ENCODE data around the gene DPM2.

Gene DPM2

DNA sequence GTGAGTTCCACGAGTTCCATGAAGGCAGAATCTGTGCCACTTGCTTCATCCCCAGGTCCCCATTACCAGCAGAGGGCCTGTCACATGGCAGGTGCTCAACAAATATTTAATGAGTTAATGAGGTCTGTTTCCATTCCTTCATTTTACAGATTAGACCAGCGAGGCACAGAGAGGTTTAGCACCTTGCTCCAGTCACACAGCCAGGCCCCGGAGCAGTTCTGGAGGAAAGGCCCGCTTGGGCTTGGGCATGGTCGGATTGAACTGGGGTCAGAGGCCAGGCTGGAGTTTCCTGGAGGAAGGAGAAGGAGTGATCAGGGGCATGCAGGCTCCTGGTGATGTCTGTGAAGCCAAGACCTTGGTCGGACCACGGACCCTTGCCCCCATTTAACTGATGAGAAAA is 16.9 kb downstream of the DPM2 start:
- TF ChIP-seq POLR2AphosphoS5 (IDR thresholded peaks at IDR 0.05; ENCODE audit: low read depth, low read length) (no peak), TAF1 (IDR thresholded peaks at IDR 0.05; ENCODE audit: borderline replicate concordance, low read depth, low read length) (no peak), POLR2A (IDR thresholded peaks at IDR 0.05; ENCODE audit: low read depth, low read length) (no peak)
- DNase-seq (ENCODE audit: insufficient read length), result no peak
- no peak for FAIRE-seq

DNA sequence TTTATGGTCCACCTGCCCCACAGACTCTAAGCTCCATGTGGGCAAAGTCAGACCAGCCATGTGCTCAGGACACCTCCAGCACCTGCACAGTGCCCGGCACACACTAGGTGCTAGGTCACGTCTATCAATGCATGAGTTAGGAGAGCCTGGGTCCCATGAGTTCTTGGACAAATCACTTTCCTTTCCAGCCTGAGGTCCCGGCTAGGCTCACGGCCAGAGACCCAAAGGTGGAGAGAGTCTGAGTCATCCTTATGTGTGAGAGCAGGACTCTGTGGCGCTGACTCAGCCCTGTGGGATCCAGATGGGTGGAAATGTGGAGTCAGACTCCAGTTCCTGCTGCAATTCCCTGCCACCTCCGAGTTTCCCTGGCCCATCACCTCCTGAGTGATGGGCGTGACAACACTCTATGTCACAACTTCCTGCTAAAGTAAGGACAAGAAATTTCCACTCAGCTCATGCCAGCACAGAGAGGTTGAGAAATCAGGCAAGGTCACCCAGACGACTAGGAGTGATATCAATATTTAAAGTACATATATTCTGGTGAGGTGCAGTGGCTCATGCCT is 18.3 kb downstream of the DPM2 start:
- FAIRE-seq (no peak), DNase-seq (ENCODE audit: insufficient read length) (no peak)
- no peak for TF ChIP-seq POLR2AphosphoS5 (IDR thresholded peaks at IDR 0.05; ENCODE audit: low read depth, low read length)
- TF ChIP-seq TAF1 (IDR thresholded peaks at IDR 0.05; ENCODE audit: borderline replicate concordance, low read depth, low read length), result no peak

DNA sequence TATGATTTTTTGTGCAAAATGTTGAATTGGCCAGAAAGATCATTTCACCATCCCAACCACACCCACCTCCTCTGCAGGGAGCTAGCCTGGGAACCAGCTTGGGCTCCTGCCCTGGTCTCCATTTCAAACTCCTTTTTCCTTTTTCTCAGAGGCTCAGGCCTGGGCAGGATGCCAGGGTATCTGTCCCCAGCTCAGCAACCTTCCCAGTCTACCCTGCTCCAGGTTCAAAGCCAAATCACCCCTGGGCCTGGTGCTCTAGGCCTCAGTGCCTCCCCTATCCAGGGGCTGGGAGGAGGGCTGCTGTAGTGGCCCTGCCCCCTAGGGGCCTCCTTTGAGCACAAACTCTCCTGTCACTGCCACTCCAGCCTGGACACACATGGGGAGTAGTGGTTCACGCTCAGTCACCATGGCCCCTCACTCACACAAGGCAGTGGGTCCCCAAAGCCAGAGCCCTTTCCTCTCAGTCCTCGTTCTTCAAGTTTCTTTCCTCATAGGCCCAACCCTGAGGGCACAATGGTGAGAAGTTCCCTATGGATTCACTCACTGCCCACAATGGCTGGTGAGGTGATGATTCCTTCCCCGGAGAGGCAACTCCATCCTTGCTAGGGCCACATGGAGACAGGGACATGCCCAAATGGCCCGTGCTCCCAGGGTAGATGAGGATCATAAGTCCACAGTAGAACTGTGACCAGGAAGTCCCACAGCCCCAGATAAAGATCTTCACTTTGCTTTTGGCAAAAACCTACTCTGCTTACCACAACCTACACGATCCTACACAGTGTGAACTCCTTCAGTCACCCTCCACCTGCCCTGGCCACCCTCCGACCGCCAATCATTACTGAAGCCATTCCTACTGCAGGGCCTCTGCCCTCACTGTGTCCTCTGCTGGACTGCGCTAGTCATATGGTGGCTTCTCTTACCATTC is 19.2 kb downstream of the DPM2 start:
- DNase-seq (ENCODE audit: insufficient read length) (no peak), FAIRE-seq (no peak)

DNA sequence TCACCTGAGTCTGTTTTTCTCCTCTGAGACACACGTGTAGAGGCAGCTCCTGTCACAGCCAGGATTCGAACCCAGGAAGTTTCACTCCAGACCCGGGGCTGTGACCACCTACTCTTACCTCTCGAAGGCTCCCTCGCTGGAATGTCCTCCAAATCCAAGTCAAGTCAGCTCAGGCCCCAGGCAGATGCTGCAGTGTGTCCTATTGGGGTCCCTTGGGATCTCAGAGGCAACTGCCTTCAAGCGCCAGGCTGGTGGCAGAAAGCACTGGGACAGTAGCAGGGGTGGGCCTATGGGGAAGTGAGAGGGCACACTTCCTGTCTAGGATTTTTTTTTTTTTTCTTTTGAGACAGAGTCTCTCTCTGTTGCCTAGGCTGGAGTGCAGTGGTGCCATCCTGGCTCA is 20.1 kb downstream of the DPM2 start:
- no peak for DNase-seq (ENCODE audit: insufficient read length)

More for the DNA sequence above, 19.2 kb downstream of the DPM2 start:
- TF ChIP-seq TAF1 (IDR thresholded peaks at IDR 0.05; ENCODE audit: borderline replicate concordance, low read depth, low read length) (no peak), POLR2AphosphoS5 (IDR thresholded peaks at IDR 0.05; ENCODE audit: low read depth, low read length) (no peak), POLR2A (IDR thresholded peaks at IDR 0.05; ENCODE audit: low read depth, low read length) (no peak)

DNA sequence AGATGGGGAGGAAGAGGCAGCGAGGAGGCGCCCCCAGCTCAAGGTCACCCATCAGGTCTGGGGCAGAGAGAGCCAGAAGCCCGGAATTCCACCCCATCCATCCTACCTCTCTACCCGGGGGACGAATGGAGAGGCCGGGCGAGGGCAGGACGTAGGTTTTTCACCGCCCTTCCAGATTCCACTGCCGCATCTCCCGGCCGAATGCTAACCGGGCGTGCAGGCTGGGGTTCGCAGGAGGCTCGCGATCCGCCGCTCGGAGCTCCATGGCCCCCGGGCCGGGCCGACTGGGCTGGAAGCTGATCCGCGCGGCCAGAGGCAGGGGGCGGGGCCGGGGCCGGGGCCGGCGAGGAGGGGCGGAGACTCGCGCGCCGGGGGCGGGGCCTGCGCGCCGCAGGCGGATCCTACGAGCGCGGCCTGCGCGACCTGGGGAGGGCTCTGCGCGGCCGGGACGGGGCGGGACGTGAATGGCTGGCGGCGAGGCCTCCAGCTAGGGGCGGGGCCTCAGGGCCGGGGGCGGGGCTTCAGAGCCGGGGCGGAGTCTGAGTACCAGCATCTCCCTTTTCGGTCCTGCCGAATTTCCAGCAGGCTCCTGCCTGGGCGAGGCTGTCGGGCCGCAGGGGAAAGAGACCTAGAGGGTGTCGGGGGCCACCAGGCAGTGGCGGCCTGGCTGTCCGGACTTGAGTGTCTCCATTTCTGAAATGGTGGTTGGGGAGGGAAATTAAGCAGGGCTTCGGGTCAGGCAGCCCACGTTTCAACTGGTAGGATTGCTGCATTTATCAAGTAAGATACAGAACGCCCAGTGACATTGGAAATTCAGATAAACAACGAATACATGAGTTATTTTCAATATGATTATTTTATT is 20.7 kb downstream of the DPM2 start, which contains the start of gene ST6GALNAC4:
Gene ST6GALNAC4 (minus strand): TSS at position 322 of the 862 bp plus-strand sequence. CDS start 622 bp downstream, outside the sequence.
- peak; percentile 59; the same call in 1 of the 2 replicates for TF ChIP-seq TAF1 (IDR thresholded peaks at IDR 0.05; ENCODE audit: borderline replicate concordance, low read depth, low read length)
- peak; percentile 74; the same call in 1 of the 2 replicates for TF ChIP-seq POLR2A (IDR thresholded peaks at IDR 0.05; ENCODE audit: low read depth, low read length)
- 0 out of 2 replicates have a peak, but pooled peaks have one; percentile 40 for TF ChIP-seq POLR2AphosphoS5 (IDR thresholded peaks at IDR 0.05; ENCODE audit: low read depth, low read length)
- FAIRE-seq, result peak; percentile 94
- peak; percentile 94 for DNase-seq (ENCODE audit: insufficient read length)

More for the DNA sequence above, 20.1 kb downstream of the DPM2 start:
- TF ChIP-seq TAF1 (IDR thresholded peaks at IDR 0.05; ENCODE audit: borderline replicate concordance, low read depth, low read length) (no peak), POLR2AphosphoS5 (IDR thresholded peaks at IDR 0.05; ENCODE audit: low read depth, low read length) (no peak), POLR2A (IDR thresholded peaks at IDR 0.05; ENCODE audit: low read depth, low read length) (no peak)
- FAIRE-seq, result no peak

DNA sequence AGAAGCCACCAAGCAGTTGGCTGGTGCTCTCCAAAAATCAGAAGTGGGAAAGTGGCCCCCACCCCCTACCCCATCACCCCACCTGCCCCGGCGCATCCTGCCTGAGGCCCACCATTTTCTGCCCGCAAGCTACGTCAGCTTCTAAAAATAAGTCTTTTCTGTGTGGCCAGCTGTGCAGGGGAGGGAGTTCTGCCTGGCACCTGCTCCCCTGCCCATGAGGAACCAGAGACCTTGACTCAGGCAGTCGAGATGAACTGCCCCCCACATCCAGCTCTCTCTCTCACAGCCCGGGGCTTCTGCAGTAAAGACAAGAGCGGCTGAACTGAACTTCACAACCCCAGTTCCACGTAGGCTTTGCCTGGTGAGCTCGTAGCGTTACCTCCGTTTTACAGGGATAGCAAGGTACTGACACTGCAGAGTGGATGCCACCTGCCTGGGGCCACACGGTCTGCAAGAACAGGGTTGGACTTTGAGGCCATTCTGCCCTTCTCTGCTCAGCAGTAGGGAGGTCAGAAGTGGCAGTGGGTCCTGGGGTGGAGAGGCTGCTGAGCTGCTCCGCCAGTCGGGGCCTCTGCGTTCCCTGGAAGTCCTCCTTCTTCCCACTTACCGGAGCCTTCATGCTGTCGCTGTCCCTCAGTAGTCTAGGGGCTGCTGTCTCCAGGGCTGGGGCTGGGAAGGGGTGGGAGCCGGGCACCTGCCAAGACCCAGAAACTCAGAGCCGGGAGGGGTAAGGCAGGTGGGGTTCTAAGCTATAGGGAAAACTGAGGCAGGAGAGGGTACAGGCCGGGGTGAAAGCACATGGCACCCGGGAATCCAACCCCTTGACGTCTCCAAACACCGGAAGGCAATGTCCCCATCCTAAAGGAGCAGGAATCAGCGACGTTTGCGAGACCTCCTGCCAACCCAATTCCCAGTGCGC is 21.6 kb downstream of the DPM2 start:
- DNase-seq (ENCODE audit: insufficient read length) (no peak), FAIRE-seq (peak; percentile 86)
- TF ChIP-seq TAF1 (IDR thresholded peaks at IDR 0.05; ENCODE audit: borderline replicate concordance, low read depth, low read length) (no peak; the same call in 1 of the 2 replicates), POLR2AphosphoS5 (IDR thresholded peaks at IDR 0.05; ENCODE audit: low read depth, low read length) (peak; percentile 80), POLR2A (IDR thresholded peaks at IDR 0.05; ENCODE audit: low read depth, low read length) (peak; percentile 71)

DNA sequence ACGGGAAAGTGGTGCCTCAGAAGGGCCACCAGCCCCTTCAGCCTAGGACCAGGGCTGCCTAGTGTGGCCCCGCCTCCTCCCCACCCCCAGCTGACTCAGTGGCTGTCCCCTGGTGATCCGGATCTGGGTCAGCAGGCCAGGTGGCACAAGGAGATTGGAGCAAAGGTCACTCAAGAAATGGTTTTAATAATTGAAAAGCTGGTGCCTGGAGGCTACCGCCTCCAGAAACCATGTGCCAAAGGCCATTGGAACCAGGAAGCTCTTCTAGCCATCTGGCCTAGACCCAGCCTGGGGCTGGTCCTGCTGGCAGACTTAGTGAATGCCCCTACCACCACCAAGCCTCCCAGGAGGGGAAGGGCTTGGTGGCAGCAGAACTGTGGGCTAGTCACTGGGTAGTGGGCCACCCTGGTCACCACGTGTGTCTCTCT is 22.3 kb downstream of the DPM2 start:
- DNase-seq (ENCODE audit: insufficient read length), result no peak
- FAIRE-seq, result no peak
- no peak for TF ChIP-seq POLR2A (IDR thresholded peaks at IDR 0.05; ENCODE audit: low read depth, low read length)

DNA sequence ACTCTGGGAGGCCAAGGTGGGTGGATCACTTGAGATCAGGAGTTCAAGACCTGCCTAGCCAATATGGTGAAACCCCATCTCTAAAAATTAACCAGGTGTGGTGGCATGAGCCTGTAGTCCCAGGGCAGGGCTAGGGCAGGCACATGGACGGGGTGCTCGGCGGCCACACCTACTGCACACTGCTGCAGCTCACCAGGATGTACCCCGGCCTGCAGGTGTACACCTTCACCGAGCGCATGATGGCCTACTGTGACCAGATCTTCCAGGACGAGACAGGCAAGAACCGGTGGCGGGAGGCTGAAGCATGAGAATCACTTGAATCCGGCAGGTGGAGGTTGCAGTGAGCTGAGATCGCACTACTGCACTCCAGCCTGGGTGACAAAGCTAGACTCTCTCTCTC is 24.0 kb downstream of the DPM2 start:
- FAIRE-seq (no peak), DNase-seq (ENCODE audit: insufficient read length) (no peak)
- TF ChIP-seq TAF1 (IDR thresholded peaks at IDR 0.05; ENCODE audit: borderline replicate concordance, low read depth, low read length) (no peak), POLR2AphosphoS5 (IDR thresholded peaks at IDR 0.05; ENCODE audit: low read depth, low read length) (no peak), POLR2A (IDR thresholded peaks at IDR 0.05; ENCODE audit: low read depth, low read length) (no peak)

DNA sequence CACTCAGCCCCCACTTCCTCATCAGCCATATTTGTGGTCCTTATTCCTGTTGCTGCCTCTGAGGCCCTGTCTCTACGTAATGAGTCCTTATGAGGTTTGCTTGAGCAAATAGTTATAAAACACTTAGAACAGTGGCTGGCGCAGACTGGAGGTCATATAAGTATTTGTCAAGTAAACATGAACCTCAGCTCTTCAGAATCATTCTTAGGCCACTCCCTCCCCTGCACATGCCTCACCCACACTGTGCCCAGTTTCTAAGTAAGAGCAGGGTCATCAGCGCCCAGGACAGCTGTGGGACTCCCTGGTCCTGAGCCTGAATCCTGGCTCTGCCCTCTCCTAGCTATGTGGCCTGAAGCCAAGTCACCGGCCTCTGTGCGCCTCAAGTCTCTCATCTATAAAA is 24.8 kb downstream of the DPM2 start:
- DNase-seq (ENCODE audit: insufficient read length) (no peak), FAIRE-seq (no peak)
- TF ChIP-seq TAF1 (IDR thresholded peaks at IDR 0.05; ENCODE audit: borderline replicate concordance, low read depth, low read length), result no peak
- TF ChIP-seq POLR2A (IDR thresholded peaks at IDR 0.05; ENCODE audit: low read depth, low read length), result no peak
- no peak for TF ChIP-seq POLR2AphosphoS5 (IDR thresholded peaks at IDR 0.05; ENCODE audit: low read depth, low read length)

DNA sequence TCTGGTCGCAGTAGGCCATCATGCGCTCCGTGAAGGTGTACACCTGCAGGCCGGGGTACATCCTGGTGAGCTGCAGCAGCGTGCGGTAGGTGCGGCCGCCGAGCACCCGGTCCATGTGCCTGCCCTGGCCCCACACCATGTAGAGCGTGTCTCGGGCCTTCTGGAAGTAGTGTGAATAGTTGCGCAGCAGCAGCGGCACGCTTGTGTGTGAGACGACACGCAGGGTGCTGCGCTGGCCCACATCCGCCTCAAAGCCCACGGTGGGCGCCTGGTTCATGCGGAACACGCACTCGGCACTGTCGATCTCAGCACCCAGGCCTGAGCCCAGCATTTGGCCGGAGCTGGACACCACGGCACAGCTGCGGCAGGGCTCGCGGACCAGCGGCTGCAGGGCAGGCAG is 25.4 kb downstream of the DPM2 start:
- TF ChIP-seq TAF1 (IDR thresholded peaks at IDR 0.05; ENCODE audit: borderline replicate concordance, low read depth, low read length) (no peak), POLR2AphosphoS5 (IDR thresholded peaks at IDR 0.05; ENCODE audit: low read depth, low read length) (no peak), POLR2A (IDR thresholded peaks at IDR 0.05; ENCODE audit: low read depth, low read length) (no peak)
- DNase-seq (ENCODE audit: insufficient read length) (no peak), FAIRE-seq (peak; percentile 46)
